GM12878 (cell line): ENCODE data around the gene PUSL1. TPM values are rescaled to one million over a fixed set of nuclear protein-coding genes. Genes with fewer than 3 reads are reported as not detected.

Experiments
- ATAC-seq: fragments of 200-7000 bp; cut with Tn5 transposase; 3 replicates; pipeline ENCODE4 v1.9.1; 2020; ENCODE audit warnings: mild to moderate bottlenecking, moderate library complexity
- BruUV-seq: library from RNA; stranded (reverse); fragments of 400-500 nt; replicated peaks from 2 replicates; lab custom pipeline; 2021; lab: Mats Ljungman, UMichigan
- CTCF ChIA-PET: fragments of 300-600 bp; sonication (Branson Sonifier 250); formaldehyde crosslinking; extraction: SDS; loops from one replicate; lab custom pipeline; 2021; ENCODE audit warnings: inconsistent platforms; lab: Yijun Ruan, JAX
- POLR2A ChIA-PET: fragments of 350-600 bp; formaldehyde crosslinking; extraction: SDS; loops from one replicate; lab custom pipeline; 2021; ENCODE audit warnings: inconsistent platforms; lab: Charles Lee
- RAD21 ChIA-PET: fragments of 300-600 bp; sonication (Branson Sonifier 250); formaldehyde crosslinking; loops from one replicate; lab custom pipeline; 2023; ENCODE audit warnings: antibody characterized with exemption; ENCODE audit not compliant: unreplicated experiment; lab: Charles Lee
- SMC1A ChIA-PET: fragments of 300-600 bp; sonication (Branson Sonifier 250); formaldehyde crosslinking; loops from one replicate; lab custom pipeline; 2023; ENCODE audit not compliant: unreplicated experiment, uncharacterized antibody; lab: Charles Lee
- DNase-seq: peaks from one replicate; pipeline ENCODE4 v3.0.0-alpha.2; 2011; ENCODE audit warnings: low read depth, low spot score
- FAIRE-seq: peaks from 3 replicates; lab custom pipeline; 2011; peaks lifted over from hg19 to GRCh38; lab: Jason Lieb, UNC
- H2AFZ ChIP-seq: 2 replicates; pipeline ENCODE4 v1.6.0; 2011; ENCODE audit warnings: low read depth, low read length, control low read depth; ENCODE audit not compliant: control insufficient read depth
- H3K27ac ChIP-seq: 2 replicates; pipeline ENCODE4 v1.5.1; 2011; ENCODE audit warnings: control low read depth; ENCODE audit not compliant: control insufficient read depth, insufficient read depth
- H3K27me3 ChIP-seq, 2 experiments: replicated peaks in 1 of 2; 2 replicates each; pipeline versions ENCODE4 v1.6.0 to v1.6.1; 2011; ENCODE audit warnings: low read length in 1 of 2; ENCODE audit not compliant: control insufficient read depth in 2 of 2, insufficient read depth in 2 of 2
- H3K36me3 ChIP-seq, 2 experiments: 2 replicates each; pipeline ENCODE4 v1.5.1; 2011; ENCODE audit warnings: low read length in 1 of 2; ENCODE audit not compliant: control insufficient read depth in 2 of 2, insufficient read depth in 2 of 2
- H3K4me1 ChIP-seq: 2 replicates; pipeline ENCODE4 v1.6.1; 2011; ENCODE audit warnings: mild to moderate bottlenecking, low read length, moderate library complexity, mixed read lengths; ENCODE audit not compliant: control insufficient read depth, insufficient read depth
- H3K4me2 ChIP-seq: 2 replicates; pipeline ENCODE4 v1.6.0; 2011; ENCODE audit warnings: control low read depth; ENCODE audit not compliant: control insufficient read depth, insufficient read depth
- H3K4me3 ChIP-seq: fragments of 200-600 bp; sonication (generic); 2 replicates; pipeline ENCODE4 v1.5.1; 2016
- H3K79me2 ChIP-seq: 2 replicates; pipeline ENCODE4 v1.6.0; 2011; ENCODE audit warnings: low read length; ENCODE audit not compliant: control insufficient read depth, insufficient read depth
- H3K9ac ChIP-seq: 2 replicates; pipeline ENCODE4 v1.8.0; 2011; ENCODE audit warnings: low read length, control low read depth, mixed read lengths; ENCODE audit not compliant: control insufficient read depth, insufficient read depth
- H3K9me3 ChIP-seq: replicated peaks from 3 replicates; pipeline ENCODE4 v1.5.1; 2011; ENCODE audit warnings: mild to moderate bottlenecking, low read length; ENCODE audit not compliant: control insufficient read depth, insufficient read depth
- H4K20me1 ChIP-seq: 2 replicates; pipeline ENCODE4 v1.6.0; 2011; ENCODE audit not compliant: control insufficient read depth, insufficient read depth
- BMI1 ChIP-seq: fragments of 450-650 bp; IDR thresholded peaks from 2 replicates; pipeline ENCODE4 v1.6.1; 2016; ENCODE audit warnings: mild to moderate bottlenecking, moderate library complexity, borderline replicate concordance
- ETV6 ChIP-seq, 2 experiments: fragments of 450-650 bp in 1 of 2; IDR thresholded peaks in 1 of 2; conservative IDR thresholded peaks in 1 of 2; 2 replicates each; pipeline ENCODE4 v1.6.1; 2014; ENCODE audit warnings: antibody characterized with exemption in 1 of 2, borderline replicate concordance in 1 of 2, low read depth in 1 of 2, mild to moderate bottlenecking in 1 of 2, moderate library complexity in 1 of 2
- IRF4 ChIP-seq: IDR thresholded peaks from 2 replicates; pipeline ENCODE4 v1.6.1; 2011; ENCODE audit warnings: low read depth, low read length
- JUND ChIP-seq: IDR thresholded peaks from 2 replicates; pipeline ENCODE4 v1.6.1; 2012; ENCODE audit warnings: low read depth, mild to moderate bottlenecking, low read length, improper control_type of control experiment, moderate library complexity
- NBN ChIP-seq: fragments of 450-650 bp; IDR thresholded peaks from 2 replicates; pipeline ENCODE4 v1.6.1; 2016
- PKNOX1 ChIP-seq: fragments of 450-650 bp; IDR thresholded peaks from 2 replicates; pipeline ENCODE4 v1.6.1; 2016; ENCODE audit warnings: mild to moderate bottlenecking
- RB1 ChIP-seq: fragments of 450-650 bp; formaldehyde crosslinking; IDR thresholded peaks from 2 replicates; pipeline ENCODE4 v1.6.1; 2017; ENCODE audit warnings: mild to moderate bottlenecking, borderline replicate concordance
- SMAD1 ChIP-seq: fragments of 450-650 bp; IDR thresholded peaks from 2 replicates; pipeline ENCODE4 v1.6.1; 2018; ENCODE audit warnings: mild to moderate bottlenecking, low read depth; ENCODE audit not compliant: partially characterized antibody
- SPI1 ChIP-seq: IDR thresholded peaks from 2 replicates; pipeline ENCODE4 v1.6.1; 2011; ENCODE audit warnings: low read depth, mild to moderate bottlenecking, low read length, moderate library complexity, borderline replicate concordance; ENCODE audit not compliant: insufficient read depth
- ZBTB11 ChIP-seq: fragments of 450-650 bp; formaldehyde crosslinking; IDR thresholded peaks from 2 replicates; pipeline ENCODE4 v1.5.0; 2022; ENCODE audit warnings: mild to moderate bottlenecking, missing genetic modification characterization
- ZNF592 ChIP-seq: fragments of 450-650 bp; IDR thresholded peaks from 2 replicates; pipeline ENCODE4 v1.6.1; 2017; ENCODE audit warnings: mild to moderate bottlenecking, moderate library complexity
- WGBS: methylation state at CpG from one replicate; pipeline ENCODE4 v1.1.6; 2016; ENCODE audit warnings: low lambda C conversion rate; ENCODE audit not compliant: insufficient replicate concordance, insufficient coverage; ENCODE audit errors: missing lambda C conversion rate; 5-methylcytosine and 5-hydroxymethylcytosine counted together
- in situ Hi-C: fragments of 300-500 bp; cut with MboI; formaldehyde crosslinking; loops from 9 replicates; pipeline ENCODE4 v1.14.3; 2018; ENCODE audit warnings: mixed read lengths
- intact Hi-C: fragments of 100-400 bp; cut with micrococcal nuclease; formaldehyde crosslinking; loops from one replicate; pipeline ENCODE4 v1.14.2; 2022; ENCODE audit not compliant: unreplicated experiment
- polyA plus RNA-seq, 11 experiments: library from polyadenylated mRNA; depleted of rRNA in 4 of 11; unstranded in 6 of 11; stranded (reverse) in 5 of 11; fragments of >200 nt; fragmentation: Nextera tagmentation in 4 of 11; fragmentation: Illumina TruSeq in 1 of 11; extraction: Ambion mirVana in 4 of 11; extraction: Trizol in 1 of 11; gene quantifications; 1 replicate in 1 of 11; 2 replicates in 10 of 11; pipeline versions ENCODE4 v1.2.1 to v1.2.3, GENCODE V29; 2011 to 2016; ENCODE audit warnings: inconsistent platforms in 2 of 11, missing spikeins in 2 of 11, low read depth in 1 of 11
- total RNA-seq, 4 experiments: library from RNA; depleted of rRNA in 3 of 4; stranded (reverse); fragments of >200 nt in 3 of 4; fragmentation: Illumina TruSeq in 1 of 4; extraction: Trizol in 1 of 4; gene quantifications; 2 replicates each; pipeline versions ENCODE4 v1.2.1 to v1.2.3, GENCODE V29; 2013 to 2021

The PUSL1 gene
- total and polyA plus RNA-seq, 10 of the 15 experiments (the other 5 are each of a cell fraction or from before 2014, with no cell fraction given), result 0.16 to 28.4 (median 15.1) TPM

- no peak for TF ChIP-seq PKNOX1
- peak; percentile 22; the same call in 1 of the 2 replicates for TF ChIP-seq RB1
- TF ChIP-seq ETV6 (conservative IDR thresholded peaks at IDR 0.05 in 1 of 2, IDR thresholded peaks at IDR 0.05 in 1 of 2; ENCODE audit: borderline replicate concordance in 1 of 2, low read depth in 1 of 2), result no peak
- no peak for TF ChIP-seq NBN
Measured at GRCh38 chr1:1273512-1274298, 34.7 kb upstream of the PUSL1 start, which contains the start of gene UBE2J2 (continued).

- FAIRE-seq (no peak), DNase-seq (no peak), ATAC-seq (no peak)
- POLR2A ChIA-PET, result interaction anchor here (1.0 to 1.4 kb wide), 4 partner anchors 19 to 260 kb away, joined by 3 to 5 read pairs (median 4); partner anchors contain the start of gene ISG15
- Histone ChIP-seq H3K9me3 (no peaks in the 10 kb centered on the region), H3K9ac (peak overlapping the region; percentile 62), H4K20me1 (peaks cover 4% of the 10 kb centered on the region; the same call in 1 of the 2 replicates), H3K4me3 (peak overlapping the region; percentile 81), H2AFZ (peak overlapping the region; percentile 92), H3K27ac (peak overlapping the region; percentile 52), H3K36me3 (peaks cover 0 to 6% of the 10 kb centered on the region in 2 experiments; a peak in 1 of 4 replicates), H3K4me2 (peak overlapping the region; percentile 95), H3K27me3 (no peaks in the 10 kb centered on the region), H3K79me2 (peaks cover 41% of the 10 kb centered on the region), H3K4me1 (peaks cover 18% of the 10 kb centered on the region)
- intact Hi-C loops, result no loop called here
- SMC1A ChIA-PET, result no interaction called here
- 34% methylated on average over 29 of the region's 31 CpGs for WGBS
- no TSS peak for BruUV-seq
- RAD21 ChIA-PET, result no interaction called here
- CTCF ChIA-PET, result interaction anchor here (1.0 kb wide), 3 partner anchors 13 to 24 kb away, joined by 3 to 4 read pairs (median 4); no protein-coding TSS in a partner anchor
- in situ Hi-C loops, result no loop called here
- no peak for TF ChIP-seq IRF4
- no peak for TF ChIP-seq JUND
- no peak for TF ChIP-seq SPI1
- TF ChIP-seq ZNF592, result no peak
- no peak for TF ChIP-seq BMI1
- no peak for TF ChIP-seq ZBTB11 (CRISPR knock-in tag)
- no peak for TF ChIP-seq SMAD1
Measured at GRCh38 chr1:1274299-1274930, 34.0 kb upstream of the PUSL1 start.
